AG04450 (cell line): Measurements from ENCODE around the gene RNASE7. TPM values are rescaled to one million over a fixed set of nuclear protein-coding genes. Genes with fewer than 3 reads are reported as not detected.

Source experiments
- CTCF ChIA-PET: fragments of 300-600, 350-600 bp; formaldehyde crosslinking; extraction: SDS; loops from one replicate; lab custom pipeline; 2022; ENCODE audit warnings: antibody characterized with exemption, inconsistent platforms; lab: Charles Lee
- POLR2A ChIA-PET: fragments of 350-600 bp; formaldehyde crosslinking; extraction: SDS; loops from one replicate; lab custom pipeline; 2021; ENCODE audit warnings: antibody characterized with exemption, inconsistent platforms; lab: Yijun Ruan, JAX
- DNase-seq: peaks from one replicate; pipeline ENCODE4 v3.0.0-alpha.2; 2011; ENCODE audit warnings: low read depth, low spot score
- H3K27ac ChIP-seq: one replicate; pipeline ENCODE4 v1.5.1; 2012; ENCODE audit warnings: low read depth, low read length, control low read depth
- H3K27me3 ChIP-seq: one replicate; pipeline ENCODE4 v1.6.0; 2012; ENCODE audit warnings: low read length; ENCODE audit not compliant: control insufficient read depth, insufficient read depth
- H3K4me3 ChIP-seq: 2 replicates; pipeline ENCODE4 v1.5.1; 2011; ENCODE audit warnings: mild to moderate bottlenecking, low read depth, low read length, control low read depth
- H3K9me3 ChIP-seq: 2 replicates; pipeline ENCODE4 v1.5.1; 2012; ENCODE audit warnings: low read length; ENCODE audit not compliant: control insufficient read depth, insufficient read depth
- polyA plus RNA-seq: library from polyadenylated mRNA; depleted of rRNA; stranded (reverse); fragments of >200 nt; gene quantifications from 2 replicates; pipeline ENCODE4 v1.2.3, GENCODE V29; 2011
- TF ChIP-seq, protein P1 (sequence below): IDR thresholded peaks from 2 replicates; pipeline ENCODE4 v1.5.1; 2011; ENCODE audit warnings: low read depth, low read length, control low read depth, inconsistent platforms

The RNASE7 gene
- polyA plus RNA-seq, 1 experiment, result not detected

DNA sequence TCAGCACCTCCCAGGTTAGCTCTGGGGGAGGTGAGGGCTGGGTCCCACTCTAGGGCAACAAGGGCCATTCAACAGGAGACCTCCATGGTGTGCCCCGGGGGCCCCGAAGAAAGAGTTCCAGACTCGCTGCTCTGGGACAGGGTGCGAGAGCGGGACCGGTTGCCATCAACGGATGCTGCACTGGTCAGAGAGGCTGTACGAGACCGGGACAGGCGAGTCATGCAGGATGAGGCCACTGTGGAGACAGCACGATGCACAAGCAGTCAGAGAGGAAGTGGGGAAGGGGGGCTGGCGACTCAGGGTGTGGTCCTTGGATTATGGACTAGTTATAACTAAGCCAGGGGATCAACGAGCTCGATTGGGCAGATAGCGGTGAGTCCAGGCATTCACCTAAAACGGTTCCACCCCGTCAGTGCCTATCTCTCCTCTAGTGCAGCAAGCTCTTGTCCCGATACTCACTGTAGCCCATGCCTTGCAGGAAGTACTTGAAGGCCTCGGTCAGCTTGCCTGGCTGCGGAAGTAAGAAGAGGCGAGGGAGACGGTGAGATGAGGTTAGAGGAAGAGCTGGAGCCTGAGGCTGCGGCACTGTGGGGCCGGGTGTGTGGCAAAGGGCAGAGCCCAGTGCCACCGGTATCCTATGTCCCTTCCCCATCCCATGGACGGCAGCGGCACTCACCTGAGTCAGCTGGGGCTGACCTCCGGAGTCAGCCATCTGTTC, 24.5 kb upstream of the RNASE7 start:
- ChIA-PET CTCF (interaction anchor here (1.3 to 13.3 kb wide), 6 partner anchors 13 to 150 kb away, joined by 3 to 310 read pairs (median 88); partner anchors contain the start of gene RNASE7), POLR2A (interaction anchor here (0.9 kb wide), 1 partner anchor 86 kb away, joined by 4 read pairs; no protein-coding TSS in a partner anchor)
- DNase-seq, result no peak
- H3K9me3 ChIP-seq, result no peaks in the 10 kb centered on the region
- TF ChIP-seq, protein P1, sequence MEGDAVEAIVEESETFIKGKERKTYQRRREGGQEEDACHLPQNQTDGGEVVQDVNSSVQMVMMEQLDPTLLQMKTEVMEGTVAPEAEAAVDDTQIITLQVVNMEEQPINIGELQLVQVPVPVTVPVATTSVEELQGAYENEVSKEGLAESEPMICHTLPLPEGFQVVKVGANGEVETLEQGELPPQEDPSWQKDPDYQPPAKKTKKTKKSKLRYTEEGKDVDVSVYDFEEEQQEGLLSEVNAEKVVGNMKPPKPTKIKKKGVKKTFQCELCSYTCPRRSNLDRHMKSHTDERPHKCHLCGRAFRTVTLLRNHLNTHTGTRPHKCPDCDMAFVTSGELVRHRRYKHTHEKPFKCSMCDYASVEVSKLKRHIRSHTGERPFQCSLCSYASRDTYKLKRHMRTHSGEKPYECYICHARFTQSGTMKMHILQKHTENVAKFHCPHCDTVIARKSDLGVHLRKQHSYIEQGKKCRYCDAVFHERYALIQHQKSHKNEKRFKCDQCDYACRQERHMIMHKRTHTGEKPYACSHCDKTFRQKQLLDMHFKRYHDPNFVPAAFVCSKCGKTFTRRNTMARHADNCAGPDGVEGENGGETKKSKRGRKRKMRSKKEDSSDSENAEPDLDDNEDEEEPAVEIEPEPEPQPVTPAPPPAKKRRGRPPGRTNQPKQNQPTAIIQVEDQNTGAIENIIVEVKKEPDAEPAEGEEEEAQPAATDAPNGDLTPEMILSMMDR, result no peak
- no peak overlapping the region for H3K4me3 ChIP-seq
- H3K27ac ChIP-seq, result no peak overlapping the region
- peaks cover 32% of the 10 kb centered on the region for H3K27me3 ChIP-seq

DNA sequence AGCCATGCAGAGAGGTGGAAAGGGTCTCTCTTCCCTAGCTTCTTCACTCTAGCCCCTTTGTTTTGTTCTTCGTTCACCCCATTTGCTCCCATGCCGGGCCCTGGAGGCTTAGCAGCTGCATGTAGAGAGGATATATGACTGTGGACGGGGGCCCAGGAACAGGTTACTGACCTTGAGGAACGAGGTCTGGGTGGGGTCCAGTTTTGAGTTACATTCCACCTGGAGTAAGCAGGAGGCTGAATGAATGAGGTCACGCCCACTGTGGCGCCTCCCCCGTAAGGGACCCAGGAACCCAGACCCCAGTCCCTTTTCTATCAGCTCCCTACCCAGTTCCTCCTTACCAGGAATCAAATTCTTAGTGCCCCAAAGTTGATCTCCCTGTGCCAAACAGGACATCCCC, 23.9 kb upstream of the RNASE7 start:
- peaks cover 36% of the 10 kb centered on the region for H3K27me3 ChIP-seq
- H3K9me3 ChIP-seq, result no peaks in the 10 kb centered on the region
- CTCF ChIA-PET, result interaction anchor here (1.3 to 13.3 kb wide), 7 partner anchors 13 to 150 kb away, joined by 3 to 310 read pairs (median 6); partner anchors contain the start of gene RNASE7
- POLR2A ChIA-PET, result interaction anchor here (0.9 kb wide), 1 partner anchor 85 kb away, joined by 4 read pairs; no protein-coding TSS in a partner anchor
- H3K27ac ChIP-seq, result no peak overlapping the region
- no peak overlapping the region for H3K4me3 ChIP-seq
- no peak for DNase-seq
- TF ChIP-seq, protein P1, result no peak

DNA sequence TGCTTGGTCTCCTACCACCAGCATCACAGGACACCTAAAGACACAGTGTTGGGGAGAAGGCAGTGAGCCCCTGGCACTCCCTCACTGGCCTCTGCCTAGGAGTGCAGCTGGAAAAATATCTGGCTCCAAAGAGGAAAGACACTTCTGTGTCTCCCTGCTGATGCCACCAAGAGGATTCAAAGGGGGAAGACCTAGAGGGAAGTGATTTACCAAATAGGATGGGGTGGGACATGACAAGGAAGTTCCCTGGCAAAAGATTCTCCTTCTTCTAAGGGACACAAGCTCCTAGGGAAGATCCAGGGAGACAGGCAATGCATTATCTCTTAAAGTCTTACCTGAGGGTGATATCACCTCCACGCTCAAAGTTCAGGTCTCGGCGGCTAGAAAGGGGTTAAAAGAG, 23.4 kb upstream of the RNASE7 start:
- Histone ChIP-seq H3K27me3 (peaks cover 41% of the 10 kb centered on the region), H3K9me3 (no peaks in the 10 kb centered on the region), H3K4me3 (no peak overlapping the region), H3K27ac (no peak overlapping the region)
- ChIA-PET POLR2A (interaction anchor here (0.9 kb wide), 1 partner anchor 85 kb away, joined by 4 read pairs; no protein-coding TSS in a partner anchor), CTCF (interaction anchor here (1.3 to 13.3 kb wide), 6 partner anchors 14 to 149 kb away, joined by 3 to 310 read pairs (median 90); partner anchors contain the start of gene RNASE7)
- TF ChIP-seq, protein P1, result no peak
- DNase-seq, result no peak

DNA sequence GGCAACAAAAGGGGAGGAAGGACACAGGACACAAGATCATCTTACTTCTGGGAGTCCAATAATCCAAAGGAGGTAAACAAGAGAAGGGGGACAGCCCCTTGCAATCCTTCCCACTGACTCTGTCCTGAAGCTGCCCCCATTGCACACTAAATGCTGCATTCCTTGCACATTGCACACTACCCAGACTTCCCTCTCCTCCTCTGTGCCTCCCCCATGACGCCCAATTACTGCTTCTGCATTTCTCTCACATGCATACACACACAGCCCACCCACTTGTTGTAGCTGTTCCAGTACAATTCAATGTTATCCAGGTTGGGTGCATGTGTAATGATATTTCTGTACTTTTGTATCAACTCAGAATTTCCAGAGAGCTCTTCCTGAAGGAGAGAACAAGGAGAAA, 22.8 kb upstream of the RNASE7 start:
- no peak for DNase-seq
- ChIA-PET CTCF (interaction anchor here (0.9 to 13.3 kb wide), 7 partner anchors 14 to 117 kb away, joined by 3 to 310 read pairs (median 11); partner anchors contain the start of gene RNASE7), POLR2A (no interaction called here)
- no peak overlapping the region for H3K27ac ChIP-seq
- H3K9me3 ChIP-seq, result no peaks in the 10 kb centered on the region
- no peak overlapping the region for H3K4me3 ChIP-seq
- H3K27me3 ChIP-seq, result peaks cover 47% of the 10 kb centered on the region
- TF ChIP-seq, protein P1, result no peak
